Astrocyte (in vitro differentiated cells and primary cell): ENCODE measurements around the gene TMEM18.

Experiments used
- CTCF ChIP-seq: IDR thresholded peaks from 2 replicates; pipeline ENCODE4 v1.5.1; 2011; ENCODE audit warnings: low read depth, mild to moderate bottlenecking, inconsistent platforms, low read length, moderate library complexity; ENCODE audit not compliant: insufficient read depth
- EZH2 ChIP-seq: IDR thresholded peaks from 2 replicates; pipeline ENCODE4 v1.6.1; 2012; ENCODE audit warnings: mild to moderate bottlenecking, low read length, inconsistent platforms; ENCODE audit not compliant: insufficient read depth

- TF ChIP-seq EZH2: no peak
- TF ChIP-seq CTCF: no peak
These were observed 45.5 kb downstream of the TMEM18 start for GRCh38 chr2:631741-632140.
